Endodermal cell (in vitro differentiated cells): ENCODE results near the gene CTSD. TPM values are rescaled to one million over a fixed set of nuclear protein-coding genes. Genes with fewer than 3 reads are reported as not detected.

Experiments
- DNase-seq: peaks from one replicate; pipeline ENCODE4 v3.0.0-alpha.2; 2017
- H3K27ac ChIP-seq: 2 replicates; pipeline ENCODE4 v1.5.1; 2013; ENCODE audit warnings: mild to moderate bottlenecking, low read depth, low read length, moderate library complexity
- H3K27me3 ChIP-seq: 2 replicates; pipeline ENCODE4 v1.6.1; 2013; ENCODE audit warnings: mild to moderate bottlenecking, low read length, moderate library complexity; ENCODE audit not compliant: insufficient read depth, control insufficient read depth, poor library complexity, severe bottlenecking
- H3K36me3 ChIP-seq: 2 replicates; pipeline ENCODE4 v1.7.0; 2013; ENCODE audit warnings: mild to moderate bottlenecking, low read length, moderate library complexity; ENCODE audit not compliant: control insufficient read depth, insufficient read depth
- H3K4me1 ChIP-seq: one replicate; pipeline ENCODE4 v1.7.0; 2013; ENCODE audit warnings: low read length; ENCODE audit not compliant: control insufficient read depth, insufficient read depth
- H3K4me3 ChIP-seq: 2 replicates; pipeline ENCODE4 v1.5.1; 2013; ENCODE audit warnings: mild to moderate bottlenecking, low read length, moderate library complexity
- H3K9ac ChIP-seq: 2 replicates; pipeline ENCODE4 v1.6.1; 2013; ENCODE audit warnings: mild to moderate bottlenecking, low read length, moderate library complexity; ENCODE audit not compliant: poor library complexity, severe bottlenecking; ENCODE audit errors: extremely low read depth
- H3K9me3 ChIP-seq: 2 replicates; pipeline ENCODE4 v1.6.1; 2013; ENCODE audit warnings: mild to moderate bottlenecking, low read length, moderate library complexity; ENCODE audit not compliant: control insufficient read depth
- H3K27ac Mint-ChIP-seq: 2 replicates; pipeline ENCODE4 v1.8.0; 2020; ENCODE audit warnings: mixed read lengths
- H3K27me3 Mint-ChIP-seq: 2 replicates; pipeline ENCODE4 v1.8.0; 2021; ENCODE audit warnings: mild to moderate bottlenecking, mixed read lengths; ENCODE audit not compliant: insufficient read depth
- H3K36me3 Mint-ChIP-seq: 2 replicates; pipeline ENCODE4 v1.8.0; 2020; ENCODE audit warnings: low read depth, mixed read lengths
- H3K4me1 Mint-ChIP-seq: 2 replicates; pipeline ENCODE4 v1.8.0; 2020; ENCODE audit warnings: mixed read lengths
- H3K4me3 Mint-ChIP-seq: 2 replicates; pipeline ENCODE4 v1.8.0; 2020; ENCODE audit warnings: mild to moderate bottlenecking, moderate library complexity, mixed read lengths
- H3K9me3 Mint-ChIP-seq: 2 replicates; pipeline ENCODE4 v1.8.0; 2020; ENCODE audit warnings: mild to moderate bottlenecking, mixed read lengths
- WGBS, 2 experiments: methylation state at CpG; one replicate each; pipeline versions ENCODE4 v1.1.5 to v1.1.7; 2013; ENCODE audit warnings: missing lambda C conversion rate in 2 of 2, mixed read lengths in 1 of 2; ENCODE audit not compliant: insufficient coverage in 1 of 2, insufficient read length in 1 of 2; 5-methylcytosine and 5-hydroxymethylcytosine counted together
- total RNA-seq, 2 donors: library from RNA; stranded (reverse); fragmentation: NEBNext Ultra II Directional in 1 of 2; extraction: Animal tissue kit (Norgen Biotek cat#: 25700) in 1 of 2; gene quantifications; 2 replicates in 1 of 2; 3 replicates in 1 of 2; pipeline ENCODE4 v1.2.1, GENCODE V29; 2021
- TF ChIP-seq, protein P1 (sequence below): fragments of 200-600 bp; sonication (generic); conservative IDR thresholded peaks from 2 replicates; pipeline ENCODE4 v1.5.0; 2021; ENCODE audit warnings: antibody characterized with exemption, mild to moderate bottlenecking

Gene CTSD
- total RNA-seq, 2 donors from 2014 or later: 185 to 208 TPM

DNA sequence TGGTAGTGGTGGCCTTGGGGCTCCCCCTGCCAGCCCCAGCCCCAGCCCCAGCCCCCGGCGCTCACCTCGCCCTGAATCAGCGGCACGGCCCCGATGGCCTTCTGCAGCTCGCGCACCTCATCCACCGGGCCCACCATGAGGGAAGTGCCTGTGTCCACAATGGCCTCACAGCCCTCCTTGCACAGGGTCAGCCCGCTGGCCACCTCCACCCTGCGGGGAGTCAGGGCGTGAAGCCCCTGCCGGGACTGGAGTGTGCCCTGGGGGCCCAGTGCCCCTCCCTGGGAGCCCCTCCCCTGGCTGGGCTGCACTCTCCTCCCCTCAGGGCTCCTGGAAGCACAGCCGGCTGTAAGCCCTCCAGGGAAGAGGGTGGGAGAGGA lies 9.8 kb downstream of the CTSD start:
- peaks cover 6% of the 10 kb centered on the region for H3K4me1 Mint-ChIP-seq
- no peak for DNase-seq
- no peaks in the 10 kb centered on the region for H3K36me3 ChIP-seq
- peaks cover 15% of the 10 kb centered on the region for H3K27me3 Mint-ChIP-seq
- H3K9me3 ChIP-seq: no peaks in the 10 kb centered on the region
- peaks cover 19% of the 10 kb centered on the region for H3K27me3 ChIP-seq
- H3K9ac ChIP-seq: no peak overlapping the region
- H3K36me3 Mint-ChIP-seq: peaks cover 11% of the 10 kb centered on the region
- TF ChIP-seq, protein P1, sequence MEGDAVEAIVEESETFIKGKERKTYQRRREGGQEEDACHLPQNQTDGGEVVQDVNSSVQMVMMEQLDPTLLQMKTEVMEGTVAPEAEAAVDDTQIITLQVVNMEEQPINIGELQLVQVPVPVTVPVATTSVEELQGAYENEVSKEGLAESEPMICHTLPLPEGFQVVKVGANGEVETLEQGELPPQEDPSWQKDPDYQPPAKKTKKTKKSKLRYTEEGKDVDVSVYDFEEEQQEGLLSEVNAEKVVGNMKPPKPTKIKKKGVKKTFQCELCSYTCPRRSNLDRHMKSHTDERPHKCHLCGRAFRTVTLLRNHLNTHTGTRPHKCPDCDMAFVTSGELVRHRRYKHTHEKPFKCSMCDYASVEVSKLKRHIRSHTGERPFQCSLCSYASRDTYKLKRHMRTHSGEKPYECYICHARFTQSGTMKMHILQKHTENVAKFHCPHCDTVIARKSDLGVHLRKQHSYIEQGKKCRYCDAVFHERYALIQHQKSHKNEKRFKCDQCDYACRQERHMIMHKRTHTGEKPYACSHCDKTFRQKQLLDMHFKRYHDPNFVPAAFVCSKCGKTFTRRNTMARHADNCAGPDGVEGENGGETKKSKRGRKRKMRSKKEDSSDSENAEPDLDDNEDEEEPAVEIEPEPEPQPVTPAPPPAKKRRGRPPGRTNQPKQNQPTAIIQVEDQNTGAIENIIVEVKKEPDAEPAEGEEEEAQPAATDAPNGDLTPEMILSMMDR: no peak
- no peaks in the 10 kb centered on the region for H3K9me3 Mint-ChIP-seq
- no peak overlapping the region for H3K4me3 Mint-ChIP-seq
- H3K4me1 ChIP-seq: no peaks in the 10 kb centered on the region
- no peak overlapping the region for H3K4me3 ChIP-seq
- H3K27ac ChIP-seq: no peak overlapping the region
- no peak overlapping the region for H3K27ac Mint-ChIP-seq
- WGBS, 2 experiments: 92 to 100% methylated on average over 4 to 14 of the region's 14 CpGs

GRCh38 chr11:1753229-1753928 lies 10.3 kb downstream of the CTSD start:
- H3K27me3 Mint-ChIP-seq: peaks cover 20% of the 10 kb centered on the region

GRCh38 chr11:1752907-1753228 lies 10.9 kb downstream of the CTSD start:
- DNase-seq: no peak
- Mint-ChIP-seq H3K36me3 (peaks cover 8% of the 10 kb centered on the region), H3K4me1 (peaks cover 6% of the 10 kb centered on the region), H3K27ac (no peak overlapping the region), H3K27me3 (peaks cover 26% of the 10 kb centered on the region), H3K9me3 (no peaks in the 10 kb centered on the region), H3K4me3 (no peak overlapping the region)
- Histone ChIP-seq H3K4me3 (no peak overlapping the region), H3K4me1 (no peaks in the 10 kb centered on the region), H3K9me3 (no peaks in the 10 kb centered on the region), H3K27ac (no peak overlapping the region), H3K9ac (no peak overlapping the region), H3K36me3 (no peaks in the 10 kb centered on the region), H3K27me3 (peaks cover 29% of the 10 kb centered on the region)
- WGBS, 2 experiments: 98 to 100% methylated on average over 5 to 10 of the region's 10 CpGs
- TF ChIP-seq, protein P1: no peak

More at GRCh38 chr11:1753229-1753928, 10.3 kb downstream of the CTSD start:
- Histone ChIP-seq H3K36me3 (no peaks in the 10 kb centered on the region), H3K9ac (no peak overlapping the region), H3K27ac (no peak overlapping the region), H3K27me3 (peaks cover 24% of the 10 kb centered on the region), H3K4me3 (no peak overlapping the region), H3K9me3 (no peaks in the 10 kb centered on the region), H3K4me1 (no peaks in the 10 kb centered on the region)
- Mint-ChIP-seq H3K4me1 (peaks cover 6% of the 10 kb centered on the region), H3K36me3 (peaks cover 8% of the 10 kb centered on the region), H3K27ac (no peak overlapping the region), H3K4me3 (no peak overlapping the region), H3K9me3 (no peaks in the 10 kb centered on the region)
- WGBS, 2 experiments: 96 to 97% methylated on average over 5 to 38 of the region's 38 CpGs
- DNase-seq: no peak
- TF ChIP-seq, protein P1: no peak
